Thyroid gland (tissue), 4 donors: ENCODE data around the gene RBM19. TPM values are rescaled to one million over a fixed set of nuclear protein-coding genes. Genes with fewer than 3 reads are reported as not detected.

Experiments
- DNase-seq, 2 donors: peaks; one replicate each; pipeline ENCODE4 v3.0.0-alpha.2; 2019
- H3K27ac ChIP-seq, 3 donors: fragments of 200-600 bp; sonication (generic); 1 replicate in 2 of 3; 2 replicates in 1 of 3; pipeline ENCODE4 v1.5.1; 2016 to 2019; ENCODE audit warnings: mild to moderate bottlenecking in 1 of 3, moderate library complexity in 1 of 3
- H3K27me3 ChIP-seq: fragments of 200-600 bp; sonication (generic); one replicate; pipeline ENCODE4 v1.5.1; 2019
- H3K36me3 ChIP-seq, 2 donors: fragments of 200-600 bp; sonication (generic); one replicate each; pipeline ENCODE4 v1.5.1; 2016 to 2019
- H3K4me1 ChIP-seq, 2 donors: fragments of 200-600 bp; sonication (generic); one replicate each; pipeline ENCODE4 v1.5.1; 2017 to 2019
- H3K4me3 ChIP-seq, 3 donors: fragments of 200-600 bp; sonication (generic); replicated peaks in 1 of 3; 1 replicate in 2 of 3; 2 replicates in 1 of 3; pipeline ENCODE4 v1.5.1; 2016; ENCODE audit warnings: mild to moderate bottlenecking in 1 of 3
- H3K9me3 ChIP-seq: fragments of 200-600 bp; sonication (generic); one replicate; pipeline ENCODE4 v1.5.1; 2017
- CTCF ChIP-seq, 6 experiments: fragments of 200-600 bp in 3 of 6; fragments of 450-650 bp in 3 of 6; sonication (generic) in 3 of 6; IDR thresholded peaks; one replicate each; pipeline ENCODE4 v1.5.1; 2016 to 2019; ENCODE audit warnings: antibody characterized with exemption in 6 of 6, mild to moderate bottlenecking in 2 of 6, inconsistent platforms in 1 of 6, moderate library complexity in 1 of 6
- POLR2A ChIP-seq, 2 donors: fragments of 450-650 bp; IDR thresholded peaks; one replicate each; pipeline ENCODE4 v1.6.1; 2017; ENCODE audit warnings: antibody characterized with exemption in 2 of 2, mild to moderate bottlenecking in 2 of 2, moderate library complexity in 1 of 2
- WGBS, 2 donors: methylation state at CpG; one replicate each; pipeline ENCODE4 v1.1.5; 2017; 5-methylcytosine and 5-hydroxymethylcytosine counted together
- intact Hi-C: fragments of 100-400 bp; cut with DNase I; formaldehyde crosslinking; loops from one replicate; pipeline ENCODE4 v1.15.1; 2023
- total RNA-seq, 4 donors: library from RNA; depleted of rRNA; stranded (reverse); fragments of >200 nt; gene quantifications; one replicate each; pipeline ENCODE4 v1.2.3, GENCODE V29; 2016

The RBM19 gene
- total RNA-seq, 4 donors from 2014 or later = 27.3 to 40.6 (median 36.1) TPM

GRCh38 chr12:113802966-113803758, 163.0 kb downstream of the RBM19 start:
- no peak for TF ChIP-seq POLR2A (IDR thresholded peaks at IDR 0.05)
- TF ChIP-seq CTCF (IDR thresholded peaks at IDR 0.05) = no peak
- Histone ChIP-seq H3K4me3 (no peak overlapping the region), H3K9me3 (no peaks in the 10 kb centered on the region), H3K27ac (no peak overlapping the region), H3K4me1 (no peaks in the 10 kb centered on the region), H3K36me3 (no peaks in the 10 kb centered on the region), H3K27me3 (no peaks in the 10 kb centered on the region)
- intact Hi-C loops = no loop called here
- no peak for DNase-seq
- 76 to 78% methylated on average over 18 to 20 of the region's 22 CpGs for whole genome bisulfite sequencing, 2 donors

- intact Hi-C loops = no loop called here
- H3K4me1 ChIP-seq = no peaks in the 10 kb centered on the region
- TF ChIP-seq CTCF (IDR thresholded peaks at IDR 0.05) = no peak
- no peak for TF ChIP-seq POLR2A (IDR thresholded peaks at IDR 0.05)
- H3K9me3 ChIP-seq = no peaks in the 10 kb centered on the region
- no peaks in the 10 kb centered on the region for H3K27me3 ChIP-seq
- WGBS, 2 donors = 84 to 88% methylated on average over 13 to 15 of the region's 17 CpGs
- no peaks in the 10 kb centered on the region for H3K36me3 ChIP-seq
- no peak overlapping the region for H3K27ac ChIP-seq
- H3K4me3 ChIP-seq = no peak overlapping the region
- DNase-seq = no peak
These were observed 163.9 kb downstream of the RBM19 start for GRCh38 chr12:113802000-113802749.

GRCh38 chr12:113800201-113800600, 165.9 kb downstream of the RBM19 start:
- Histone ChIP-seq H3K4me3 (no peak overlapping the region), H3K36me3 (no peaks in the 10 kb centered on the region), H3K27me3 (no peaks in the 10 kb centered on the region), H3K9me3 (no peaks in the 10 kb centered on the region), H3K27ac (no peak overlapping the region), H3K4me1 (no peaks in the 10 kb centered on the region)
- intact Hi-C loops = no loop called here
- WGBS, 2 donors = 82 to 89% methylated on average over 6 to 8 of the region's 12 CpGs
- DNase-seq = no peak
- no peak for TF ChIP-seq POLR2A (IDR thresholded peaks at IDR 0.05)
- no peak for TF ChIP-seq CTCF (IDR thresholded peaks at IDR 0.05)

- TF ChIP-seq CTCF (IDR thresholded peaks at IDR 0.05) (no peak), POLR2A (IDR thresholded peaks at IDR 0.05) (no peak)
- intact Hi-C loops = no loop called here
- no peak overlapping the region for H3K4me3 ChIP-seq
- no peaks in the 10 kb centered on the region for H3K27me3 ChIP-seq
- no peaks in the 10 kb centered on the region for H3K36me3 ChIP-seq
- H3K27ac ChIP-seq = no peak overlapping the region
- no peaks in the 10 kb centered on the region for H3K9me3 ChIP-seq
- H3K4me1 ChIP-seq = no peaks in the 10 kb centered on the region
- 77 to 81% methylated on average over 14 of the region's 14 CpGs for WGBS, 2 donors
- no peak for DNase-seq
These were observed 167.6 kb downstream of the RBM19 start for GRCh38 chr12:113798552-113798951.

GRCh38 chr12:113797535-113797868, 168.6 kb downstream of the RBM19 start:
- Histone ChIP-seq H3K9me3 (no peaks in the 10 kb centered on the region), H3K4me3 (no peak overlapping the region)

More at GRCh38 chr12:113797535-113797868, 168.6 kb downstream of the RBM19 start:
- Histone ChIP-seq H3K27ac (no peak overlapping the region), H3K27me3 (no peaks in the 10 kb centered on the region), H3K36me3 (no peaks in the 10 kb centered on the region), H3K4me1 (no peaks in the 10 kb centered on the region)
- no peak for TF ChIP-seq CTCF (IDR thresholded peaks at IDR 0.05)
- no peak for TF ChIP-seq POLR2A (IDR thresholded peaks at IDR 0.05)
- DNase-seq = no peak
- intact Hi-C loops = no loop called here
